Progenitor cell of endocrine pancreas (in vitro differentiated cells): ENCODE measurements around the gene RGS7. TPM values are rescaled to one million over a fixed set of nuclear protein-coding genes. Genes with fewer than 3 reads are reported as not detected.

Source experiments
- DNase-seq: peaks from one replicate; pipeline ENCODE4 v3.0.0; 2021; ENCODE audit warnings: low spot score; ENCODE audit not compliant: unreplicated experiment
- H3K27ac Mint-ChIP-seq: 2 replicates; pipeline ENCODE4 v1.8.0; 2021; ENCODE audit warnings: mild to moderate bottlenecking, moderate library complexity, mixed read lengths
- H3K27me3 Mint-ChIP-seq: 2 replicates; pipeline ENCODE4 v1.8.0; 2021; ENCODE audit warnings: mixed read lengths
- H3K36me3 Mint-ChIP-seq: 2 replicates; pipeline ENCODE4 v1.8.0; 2022; ENCODE audit warnings: mixed read lengths; ENCODE audit not compliant: insufficient read depth
- H3K4me1 Mint-ChIP-seq: 2 replicates; pipeline ENCODE4 v1.8.0; 2021; ENCODE audit warnings: low read depth, mixed read lengths
- H3K4me3 Mint-ChIP-seq: 2 replicates; pipeline ENCODE4 v1.8.0; 2021; ENCODE audit warnings: low read depth, mild to moderate bottlenecking, moderate library complexity, mixed read lengths
- H3K9me3 Mint-ChIP-seq: 2 replicates; pipeline ENCODE4 v1.8.0; 2021; ENCODE audit warnings: low read depth, mixed read lengths
- total RNA-seq: library from RNA; stranded (reverse); gene quantifications from 2 replicates; pipeline ENCODE4 v1.2.1, GENCODE V29; 2021
- TF ChIP-seq, protein P1 (sequence below): fragments of 200-600 bp; sonication (generic); IDR thresholded peaks from one replicate; pipeline ENCODE4 v1.5.0; 2021; ENCODE audit warnings: antibody characterized with exemption, mild to moderate bottlenecking; ENCODE audit not compliant: unreplicated experiment

Gene RGS7
- total RNA-seq, 1 donor from 2014 or later = 2.4 TPM

DNA sequence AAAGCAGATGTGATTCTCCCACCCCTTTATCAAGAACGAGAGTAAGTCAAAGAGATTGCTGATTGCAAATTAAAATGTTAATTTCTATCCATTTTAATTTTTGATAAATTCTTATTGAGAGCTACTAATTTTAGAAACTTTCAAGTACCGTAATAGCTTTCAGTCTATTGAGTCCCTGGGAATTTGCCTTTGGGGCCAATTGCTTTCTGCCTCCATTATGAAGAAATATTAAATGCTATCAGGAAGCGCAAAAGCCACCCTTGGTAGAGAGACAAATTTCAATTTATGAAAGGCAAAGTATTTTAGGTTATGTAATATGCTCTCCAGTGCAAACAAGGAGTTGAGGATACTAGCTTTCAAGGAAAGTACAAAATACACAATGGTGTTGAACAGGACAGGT lies 332.2 kb downstream of the RGS7 start:
- H3K4me1 Mint-ChIP-seq = no peaks in the 10 kb centered on the region
- H3K27ac Mint-ChIP-seq = no peak overlapping the region
- no peaks in the 10 kb centered on the region for H3K27me3 Mint-ChIP-seq
- no peaks in the 10 kb centered on the region for H3K36me3 Mint-ChIP-seq
- H3K4me3 Mint-ChIP-seq = no peak overlapping the region
- no peaks in the 10 kb centered on the region for H3K9me3 Mint-ChIP-seq
- TF ChIP-seq, protein P1, sequence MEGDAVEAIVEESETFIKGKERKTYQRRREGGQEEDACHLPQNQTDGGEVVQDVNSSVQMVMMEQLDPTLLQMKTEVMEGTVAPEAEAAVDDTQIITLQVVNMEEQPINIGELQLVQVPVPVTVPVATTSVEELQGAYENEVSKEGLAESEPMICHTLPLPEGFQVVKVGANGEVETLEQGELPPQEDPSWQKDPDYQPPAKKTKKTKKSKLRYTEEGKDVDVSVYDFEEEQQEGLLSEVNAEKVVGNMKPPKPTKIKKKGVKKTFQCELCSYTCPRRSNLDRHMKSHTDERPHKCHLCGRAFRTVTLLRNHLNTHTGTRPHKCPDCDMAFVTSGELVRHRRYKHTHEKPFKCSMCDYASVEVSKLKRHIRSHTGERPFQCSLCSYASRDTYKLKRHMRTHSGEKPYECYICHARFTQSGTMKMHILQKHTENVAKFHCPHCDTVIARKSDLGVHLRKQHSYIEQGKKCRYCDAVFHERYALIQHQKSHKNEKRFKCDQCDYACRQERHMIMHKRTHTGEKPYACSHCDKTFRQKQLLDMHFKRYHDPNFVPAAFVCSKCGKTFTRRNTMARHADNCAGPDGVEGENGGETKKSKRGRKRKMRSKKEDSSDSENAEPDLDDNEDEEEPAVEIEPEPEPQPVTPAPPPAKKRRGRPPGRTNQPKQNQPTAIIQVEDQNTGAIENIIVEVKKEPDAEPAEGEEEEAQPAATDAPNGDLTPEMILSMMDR = no peak
- DNase-seq = no peak

DNA sequence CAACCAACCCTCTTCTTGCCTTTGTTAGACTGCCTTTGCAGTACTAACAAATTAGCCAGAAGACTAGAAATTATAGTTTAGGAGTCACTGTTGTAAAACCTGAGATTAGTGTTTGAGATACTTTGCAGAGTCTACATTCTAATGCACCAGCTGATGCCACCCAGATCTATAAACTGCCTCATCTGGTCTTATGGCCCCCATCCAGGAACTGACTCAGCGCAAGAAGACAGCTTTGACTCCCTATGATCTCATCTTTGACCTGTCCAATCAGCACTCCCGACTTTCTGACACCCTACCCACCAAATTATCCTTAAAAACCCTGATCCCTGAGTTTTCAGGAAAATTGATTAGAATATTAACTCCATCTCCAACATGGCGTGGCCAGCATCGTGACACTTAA lies 334.6 kb downstream of the RGS7 start:
- H3K4me1 Mint-ChIP-seq = no peaks in the 10 kb centered on the region
- no peak overlapping the region for H3K27ac Mint-ChIP-seq
- peaks cover 9% of the 10 kb centered on the region for H3K9me3 Mint-ChIP-seq
- no peak overlapping the region for H3K4me3 Mint-ChIP-seq
- peaks cover 2% of the 10 kb centered on the region for H3K36me3 Mint-ChIP-seq
- DNase-seq = no peak
- TF ChIP-seq, protein P1 = no peak
- H3K27me3 Mint-ChIP-seq = no peaks in the 10 kb centered on the region

DNA sequence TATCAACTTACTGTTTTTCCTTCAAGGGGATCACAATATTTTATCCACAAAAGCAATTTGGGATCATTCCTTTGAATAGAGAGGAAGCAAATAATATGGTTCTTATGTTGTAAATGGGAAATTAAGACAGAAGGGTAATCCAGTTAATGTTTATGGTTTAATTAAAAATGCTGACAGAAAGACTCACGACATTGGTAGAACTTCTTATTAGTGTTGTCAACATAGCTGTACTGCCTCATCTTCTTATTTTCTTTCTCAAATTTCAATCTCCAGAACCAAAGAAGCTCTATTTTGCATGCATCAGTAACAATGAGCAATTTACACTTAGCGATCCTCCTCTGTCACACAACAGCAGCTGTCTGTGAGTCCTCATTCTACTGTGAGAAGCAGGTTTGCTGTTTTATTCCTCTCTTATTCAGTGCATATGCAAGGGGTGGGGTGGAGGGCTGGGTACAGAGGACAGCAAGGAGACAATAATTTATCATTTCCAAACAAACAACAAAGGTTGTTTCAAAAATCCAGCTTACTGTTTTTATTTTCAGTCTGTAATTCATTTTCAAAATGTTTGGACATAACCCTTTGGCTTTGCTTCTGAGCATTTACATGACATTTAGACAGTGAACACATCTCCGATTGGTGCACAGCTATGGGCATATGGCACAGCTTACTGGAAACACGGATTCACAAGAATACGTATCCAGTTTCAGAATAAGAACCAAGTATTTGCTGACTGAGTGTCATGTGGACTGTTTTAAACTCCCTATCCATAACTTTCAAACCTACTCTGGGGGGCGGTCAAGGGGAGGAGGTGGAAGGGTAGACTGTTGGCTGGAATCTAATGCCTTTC lies 335.9 kb downstream of the RGS7 start:
- no peaks in the 10 kb centered on the region for H3K27me3 Mint-ChIP-seq
- no peak overlapping the region for H3K4me3 Mint-ChIP-seq
- no peaks in the 10 kb centered on the region for H3K4me1 Mint-ChIP-seq
- no peak overlapping the region for H3K27ac Mint-ChIP-seq
- peaks cover 3% of the 10 kb centered on the region for H3K36me3 Mint-ChIP-seq
- TF ChIP-seq, protein P1 = no peak
- peaks cover 15% of the 10 kb centered on the region for H3K9me3 Mint-ChIP-seq
- DNase-seq = no peak

DNA sequence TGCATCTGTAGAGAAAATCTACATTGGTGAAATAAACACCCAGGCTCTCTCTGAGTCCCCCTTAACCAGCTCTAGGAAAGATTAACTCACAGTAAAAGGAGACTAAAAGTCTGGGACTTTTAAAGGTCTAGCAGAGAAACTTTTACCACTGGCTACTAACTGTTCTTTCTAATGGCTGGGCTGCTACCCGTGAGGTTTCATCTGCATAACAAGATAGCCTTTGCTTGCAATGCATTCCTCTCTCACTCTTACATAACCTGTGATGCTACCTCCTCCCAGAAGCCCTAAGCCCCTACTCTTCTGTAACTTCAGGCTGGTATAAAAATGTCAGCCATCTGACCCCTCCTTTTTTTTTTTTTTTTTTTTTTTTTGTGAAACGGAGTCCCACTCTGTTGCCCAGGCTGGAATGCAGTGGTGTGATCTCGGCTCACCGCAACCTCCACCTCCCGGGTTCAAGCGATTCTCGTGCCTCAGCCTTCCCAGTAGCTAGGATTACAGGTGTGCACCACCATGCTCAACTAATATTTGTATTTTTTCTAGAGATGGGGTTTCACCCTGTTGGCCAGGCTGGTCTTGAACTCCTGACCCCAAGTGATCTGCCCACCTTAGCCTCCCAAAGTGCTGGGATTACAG lies 344.2 kb downstream of the RGS7 start:
- Mint-ChIP-seq H3K27ac (no peak overlapping the region), H3K36me3 (peaks cover 1% of the 10 kb centered on the region), H3K27me3 (no peaks in the 10 kb centered on the region), H3K9me3 (peaks cover 9% of the 10 kb centered on the region), H3K4me3 (no peak overlapping the region), H3K4me1 (no peaks in the 10 kb centered on the region)
- TF ChIP-seq, protein P1 = no peak
- no peak for DNase-seq

DNA sequence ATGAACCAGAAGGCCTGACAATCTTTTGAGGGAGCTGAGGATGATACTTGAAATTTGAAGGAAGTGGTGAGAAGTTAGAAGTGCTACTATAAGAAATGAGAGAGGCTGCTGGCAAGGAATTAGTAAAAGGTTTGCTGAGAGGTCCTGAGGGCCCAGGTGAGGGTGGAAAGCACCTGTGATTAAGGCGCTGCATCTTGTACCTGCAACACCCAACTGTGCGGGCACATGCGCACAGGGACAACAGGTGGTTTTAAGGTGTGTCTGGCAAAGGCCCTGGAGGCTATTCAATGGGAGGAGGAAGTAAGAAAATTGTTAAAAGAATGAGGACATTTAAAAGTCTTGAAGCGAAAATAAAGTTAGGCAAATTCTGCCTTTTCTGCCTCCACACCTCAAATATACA lies 349.3 kb downstream of the RGS7 start:
- DNase-seq = no peak
- Mint-ChIP-seq H3K27me3 (no peaks in the 10 kb centered on the region), H3K4me3 (no peak overlapping the region), H3K36me3 (no peaks in the 10 kb centered on the region), H3K9me3 (no peaks in the 10 kb centered on the region), H3K4me1 (no peaks in the 10 kb centered on the region), H3K27ac (no peak overlapping the region)
- TF ChIP-seq, protein P1 = no peak
